HG02798 (cell line): Measurements from ENCODE around the gene EIF4E1B.
"Not testable (repeated sequence)": the region's sequence is repeated elsewhere in the genome, so short reads cannot be mapped to it uniquely, and the experiment has no call there.

Experiments used
- ATAC-seq: cut with Tn5 transposase; IDR thresholded peaks from one replicate; pipeline ENCODE4 v1.9.1; 2021; ENCODE audit warnings: mild to moderate bottlenecking; ENCODE audit not compliant: unreplicated experiment, poor library complexity

Gene EIF4E1B

GRCh38 chr5:176629853-176630680 lies at the start of gene EIF4E1B, which contains the start of gene SNCB:
EIF4E1B (plus strand) TSS chr5:176630675; CDS start chr5:176642788, 12,113 bp downstream.
SNCB (minus strand) TSS chr5:176630534; CDS start chr5:176629654, 880 bp downstream.
- ATAC-seq = peak; percentile 59

GRCh38 chr5:176581361-176581760 lies 49.1 kb upstream of the EIF4E1B start:
- no peak for ATAC-seq

GRCh38 chr5:176583076-176583475 lies 47.4 kb upstream of the EIF4E1B start:
- ATAC-seq = no peak

- no peak for ATAC-seq
Observed at GRCh38 chr5:176587398-176587797, 43.1 kb upstream of the EIF4E1B start.

- ATAC-seq = no peak
Observed at GRCh38 chr5:176588297-176588696, 42.2 kb upstream of the EIF4E1B start.

- no peak for ATAC-seq
Observed at GRCh38 chr5:176589039-176589769, 41.3 kb upstream of the EIF4E1B start.

- no peak for ATAC-seq
Observed at GRCh38 chr5:176590035-176590717, 40.3 kb upstream of the EIF4E1B start.

GRCh38 chr5:176591667-176592066 lies 38.8 kb upstream of the EIF4E1B start:
- not testable (repeated sequence) for ATAC-seq

- no peak for ATAC-seq
Observed at GRCh38 chr5:176592573-176592972, 37.9 kb upstream of the EIF4E1B start.

GRCh38 chr5:176593273-176593869 lies 37.1 kb upstream of the EIF4E1B start:
- ATAC-seq = no peak

- no peak for ATAC-seq
Observed at GRCh38 chr5:176594554-176594953, 35.9 kb upstream of the EIF4E1B start.

- ATAC-seq = no peak
Observed at GRCh38 chr5:176595386-176595943, 35.0 kb upstream of the EIF4E1B start.

GRCh38 chr5:176596069-176596644 lies 34.3 kb upstream of the EIF4E1B start:
- no peak for ATAC-seq

GRCh38 chr5:176596689-176597416 lies 33.6 kb upstream of the EIF4E1B start:
- ATAC-seq = peak; percentile 58

- no peak for ATAC-seq
Observed at GRCh38 chr5:176597417-176598389, 32.8 kb upstream of the EIF4E1B start.

- ATAC-seq = not testable (repeated sequence)
Observed at GRCh38 chr5:176599749-176600430, 30.6 kb upstream of the EIF4E1B start.

GRCh38 chr5:176601901-176602482 lies 28.5 kb upstream of the EIF4E1B start:
- no peak for ATAC-seq
